ENCODE data around the gene ITIH1. TPM values are rescaled to one million over a fixed set of nuclear protein-coding genes. Genes with fewer than 3 reads are reported as not detected.

Gene ITIH1
- total and polyA plus RNA-seq, 7 donors = 0.85 TPM; not detected in 6

DNA sequence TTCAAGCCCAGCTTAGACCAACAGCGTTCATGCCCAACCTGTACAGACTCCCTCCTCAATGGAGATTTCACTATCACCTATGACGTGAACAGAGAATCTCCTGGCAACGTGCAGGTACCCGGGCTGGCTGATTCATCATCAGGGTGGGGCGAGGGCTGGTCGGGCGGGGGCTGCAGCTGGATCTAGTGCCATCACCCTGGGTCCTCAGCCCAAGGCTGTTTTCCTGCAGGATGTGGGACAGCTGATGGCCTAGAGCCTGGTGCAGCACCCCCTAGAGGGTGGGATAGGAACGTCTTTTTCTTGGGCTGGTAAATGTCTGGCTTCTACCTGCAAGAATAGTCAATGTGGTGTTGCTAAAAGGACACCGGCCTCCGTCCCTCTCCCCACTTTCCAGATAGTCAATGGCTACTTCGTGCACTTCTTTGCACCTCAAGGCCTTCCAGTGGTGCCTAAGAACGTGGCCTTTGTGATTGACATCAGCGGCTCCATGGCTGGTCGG is 21.6 kb downstream of the ITIH1 start:
- whole genome bisulfite sequencing, 2 donors = 52 to 69% methylated on average over 14 of the region's 14 CpGs
- TF ChIP-seq POLR2A (IDR thresholded peaks at IDR 0.05) (no peak), POLR2AphosphoS5 (IDR thresholded peaks at IDR 0.05) (no peak), EP300 (IDR thresholded peaks at IDR 0.05) (no peak)
- TF ChIP-seq, protein P1, sequence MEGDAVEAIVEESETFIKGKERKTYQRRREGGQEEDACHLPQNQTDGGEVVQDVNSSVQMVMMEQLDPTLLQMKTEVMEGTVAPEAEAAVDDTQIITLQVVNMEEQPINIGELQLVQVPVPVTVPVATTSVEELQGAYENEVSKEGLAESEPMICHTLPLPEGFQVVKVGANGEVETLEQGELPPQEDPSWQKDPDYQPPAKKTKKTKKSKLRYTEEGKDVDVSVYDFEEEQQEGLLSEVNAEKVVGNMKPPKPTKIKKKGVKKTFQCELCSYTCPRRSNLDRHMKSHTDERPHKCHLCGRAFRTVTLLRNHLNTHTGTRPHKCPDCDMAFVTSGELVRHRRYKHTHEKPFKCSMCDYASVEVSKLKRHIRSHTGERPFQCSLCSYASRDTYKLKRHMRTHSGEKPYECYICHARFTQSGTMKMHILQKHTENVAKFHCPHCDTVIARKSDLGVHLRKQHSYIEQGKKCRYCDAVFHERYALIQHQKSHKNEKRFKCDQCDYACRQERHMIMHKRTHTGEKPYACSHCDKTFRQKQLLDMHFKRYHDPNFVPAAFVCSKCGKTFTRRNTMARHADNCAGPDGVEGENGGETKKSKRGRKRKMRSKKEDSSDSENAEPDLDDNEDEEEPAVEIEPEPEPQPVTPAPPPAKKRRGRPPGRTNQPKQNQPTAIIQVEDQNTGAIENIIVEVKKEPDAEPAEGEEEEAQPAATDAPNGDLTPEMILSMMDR (IDR thresholded peaks at IDR 0.05) = no peak
- no peak overlapping the region for H3K27ac ChIP-seq
- H3K36me3 ChIP-seq = no peaks in the 10 kb centered on the region
- H3K4me3 ChIP-seq = no peak overlapping the region
- H3K9me3 ChIP-seq = no peaks in the 10 kb centered on the region
- no peaks in the 10 kb centered on the region for H3K4me1 ChIP-seq
- no peaks in the 10 kb centered on the region for H3K27me3 ChIP-seq
- intact Hi-C loops (cut with DNase I) = no loop called here
- DNase-seq = no peak

DNA sequence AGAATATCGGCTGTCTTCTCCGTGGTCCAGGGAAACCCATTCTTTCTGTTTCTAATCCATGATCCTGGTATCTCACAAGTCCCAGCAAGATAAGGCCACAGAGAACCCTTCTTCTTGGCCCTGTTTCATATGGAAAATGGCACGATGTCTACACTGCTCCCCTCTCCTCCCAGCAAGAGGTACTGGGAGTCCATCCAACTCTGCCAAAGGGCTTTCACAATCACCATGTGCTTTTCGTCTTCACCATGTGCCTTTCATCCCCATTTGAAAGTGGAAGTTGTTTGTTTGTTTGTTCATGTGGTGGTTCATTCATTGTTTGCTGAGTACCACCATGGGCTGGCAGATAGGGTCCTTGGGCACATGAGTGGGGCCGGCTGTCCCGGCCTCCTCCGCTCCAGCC is 22.7 kb downstream of the ITIH1 start:
- TF ChIP-seq POLR2AphosphoS5 (IDR thresholded peaks at IDR 0.05) (no peak), EP300 (IDR thresholded peaks at IDR 0.05) (no peak), POLR2A (IDR thresholded peaks at IDR 0.05) (no peak)
- TF ChIP-seq, protein P1 (IDR thresholded peaks at IDR 0.05) = no peak
- WGBS, 2 donors = 87 to 93% methylated on average over 7 of the region's 7 CpGs

DNA sequence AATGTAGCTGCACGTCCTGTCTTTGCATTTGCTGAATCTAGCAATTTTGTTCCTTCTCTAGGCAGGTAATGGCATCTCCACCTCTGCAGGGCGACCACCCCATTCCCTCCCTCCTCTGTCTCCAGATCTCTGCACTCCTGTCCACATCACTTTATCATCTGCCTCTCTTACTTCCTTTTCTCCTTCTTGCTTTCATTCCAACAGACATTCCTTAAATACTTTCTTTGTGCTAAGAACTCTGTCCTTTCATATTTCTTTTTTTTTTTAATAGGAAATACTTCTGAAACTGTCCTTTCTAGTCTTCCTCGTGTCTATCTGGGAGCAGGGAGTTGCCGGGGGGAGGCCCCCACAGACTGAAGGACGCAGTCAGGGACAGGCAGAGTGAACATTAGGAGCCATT is 24.4 kb downstream of the ITIH1 start:
- TF ChIP-seq POLR2A (IDR thresholded peaks at IDR 0.05) = no peak
- TF ChIP-seq, protein P1 (IDR thresholded peaks at IDR 0.05) = no peak
- TF ChIP-seq POLR2AphosphoS5 (IDR thresholded peaks at IDR 0.05) = no peak
- no peak for TF ChIP-seq EP300 (IDR thresholded peaks at IDR 0.05)
- Histone ChIP-seq H3K4me3 (no peak overlapping the region), H3K4me1 (no peaks in the 10 kb centered on the region), H3K27me3 (peaks cover 0 to 4% (median 0%) of the 10 kb centered on the region in 3 donors), H3K27ac (no peak overlapping the region), H3K36me3 (no peaks in the 10 kb centered on the region), H3K9me3 (no peaks in the 10 kb centered on the region)
- intact Hi-C loops (cut with DNase I) = no loop called here
- WGBS, 2 donors = 79 to 81% methylated on average over 5 of the region's 5 CpGs
- no peak for DNase-seq

More for the DNA sequence above, 22.7 kb downstream of the ITIH1 start:
- H3K4me3 ChIP-seq = no peak overlapping the region
- no peaks in the 10 kb centered on the region for H3K27me3 ChIP-seq
- DNase-seq = no peak
- no peak overlapping the region for H3K27ac ChIP-seq
- no peaks in the 10 kb centered on the region for H3K36me3 ChIP-seq
- no peaks in the 10 kb centered on the region for H3K9me3 ChIP-seq
- intact Hi-C loops (cut with DNase I) = no loop called here
- H3K4me1 ChIP-seq = no peaks in the 10 kb centered on the region

DNA sequence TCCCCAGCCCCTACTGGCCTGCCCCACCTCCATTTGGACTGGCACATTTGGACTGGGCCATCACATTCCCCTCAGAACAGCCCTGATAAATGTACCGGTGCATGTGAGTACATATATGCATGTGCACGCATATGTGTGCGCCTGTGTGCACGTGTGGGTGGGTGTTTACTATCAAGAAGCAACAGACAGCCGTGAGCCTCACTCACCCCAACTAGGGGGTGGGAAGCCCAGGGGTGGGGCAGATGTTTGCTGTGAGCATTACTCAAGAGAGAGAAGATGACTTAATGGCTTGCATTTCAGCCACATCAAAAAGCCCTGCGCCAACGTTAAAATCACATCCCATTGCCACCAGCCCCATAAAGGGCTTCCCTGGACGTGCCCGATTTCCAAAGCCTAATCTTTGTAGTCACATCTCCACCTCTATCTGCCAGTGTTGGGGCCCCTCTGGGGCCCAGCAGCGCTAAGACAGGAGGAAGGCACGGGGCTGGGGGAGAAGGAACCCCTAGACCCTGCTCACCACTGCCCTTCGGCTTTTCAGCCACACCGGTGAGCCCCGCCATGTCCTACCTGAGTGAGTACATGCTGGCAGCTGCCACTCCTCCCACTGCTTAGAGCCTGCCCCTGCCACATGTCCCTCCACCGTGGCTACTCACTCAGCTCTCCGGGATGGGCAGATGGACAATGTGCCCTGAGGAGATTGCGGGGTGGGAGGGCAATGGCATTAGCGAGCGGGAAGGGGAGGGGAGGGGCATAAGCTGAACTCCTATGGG is 28.1 kb downstream of the ITIH1 start:
- intact Hi-C loops (cut with DNase I) = no loop called here
- H3K9me3 ChIP-seq = no peaks in the 10 kb centered on the region
- no peaks in the 10 kb centered on the region for H3K4me1 ChIP-seq
- no peaks in the 10 kb centered on the region for H3K36me3 ChIP-seq
- 80 to 81% methylated on average over 19 of the region's 19 CpGs for WGBS, 2 donors
- TF ChIP-seq POLR2AphosphoS5 (IDR thresholded peaks at IDR 0.05) (no peak), POLR2A (IDR thresholded peaks at IDR 0.05) (no peak), EP300 (IDR thresholded peaks at IDR 0.05) (no peak)
- TF ChIP-seq, protein P1 (IDR thresholded peaks at IDR 0.05) = no peak
- no peak overlapping the region for H3K27ac ChIP-seq
- H3K4me3 ChIP-seq = no peak overlapping the region
- H3K27me3 ChIP-seq = peaks cover 0 to 4% (median 0%) of the 10 kb centered on the region in 3 donors
- DNase-seq = no peak

Data from sigmoid colon (tissue), 7 donors.